ENCODE data around the gene GRIK4.
"Not testable (repeated sequence)": the region's sequence is repeated elsewhere in the genome, so short reads cannot be mapped to it uniquely, and the experiment has no call there.

Gene GRIK4

DNA sequence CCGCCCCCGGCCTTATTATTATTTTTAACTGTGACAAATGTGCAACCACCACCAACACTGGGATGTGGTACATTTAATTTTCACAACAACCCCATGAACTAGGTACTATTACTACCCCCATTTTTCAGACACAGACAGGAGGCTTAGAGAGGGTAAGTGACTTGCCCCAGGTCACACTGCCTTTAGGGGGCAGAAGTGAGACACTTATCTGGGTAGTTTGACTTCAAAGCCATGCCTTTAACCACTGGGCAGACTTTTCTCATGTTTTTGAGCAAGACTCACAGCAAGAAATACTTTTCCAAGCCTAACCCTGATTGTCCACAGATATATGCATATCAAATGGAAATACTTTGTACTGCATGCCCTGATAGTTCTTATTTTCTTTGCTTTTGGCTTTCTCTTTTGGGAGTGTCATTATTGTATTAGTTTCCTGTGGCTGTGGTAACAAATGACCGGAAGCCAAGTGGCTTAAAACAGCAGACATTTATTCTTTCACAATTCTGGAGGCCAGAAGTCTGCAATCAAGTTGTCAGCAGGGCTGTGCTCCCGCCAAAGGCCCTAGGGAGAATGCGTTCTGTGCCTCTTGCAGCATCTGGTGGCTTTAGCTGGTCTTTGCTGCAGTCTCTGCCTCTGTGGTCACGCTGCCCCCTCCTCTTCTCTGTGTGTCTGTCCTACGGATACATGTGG is 110.8 kb downstream of the GRIK4 start:
- peaks cover 25% of the 10 kb centered on the region; the same call in 1 of the 2 replicates for H3K9me3 ChIP-seq (ENCODE audit: insufficient read depth, low read length)
- no peaks in the 10 kb centered on the region for H3K27me3 ChIP-seq (ENCODE audit: insufficient read depth, insufficient read length)
- no peak overlapping the region for H3K4me3 ChIP-seq (ENCODE audit: insufficient read length, low read depth)
- no peak overlapping the region for H3K9ac ChIP-seq (ENCODE audit: insufficient read length, low read depth)
- no peak for DNase-seq (ENCODE audit: low read depth, low spot score)
- no peaks in the 10 kb centered on the region for H3K36me3 ChIP-seq (ENCODE audit: insufficient read depth, insufficient read length, low read length)
- peaks cover under 1% of the 10 kb centered on the region for H3K4me1 ChIP-seq (ENCODE audit: insufficient read depth, insufficient read length)
- TF ChIP-seq YY1 (IDR thresholded peaks at IDR 0.05; ENCODE audit: insufficient read depth, insufficient read length) (no peak), SUZ12 (IDR thresholded peaks at IDR 0.05; ENCODE audit: extremely low read depth, insufficient read depth, insufficient read length) (no peak), ZNF274 (IDR thresholded peaks at IDR 0.05; ENCODE audit: low read depth, low read length) (no peak)

DNA sequence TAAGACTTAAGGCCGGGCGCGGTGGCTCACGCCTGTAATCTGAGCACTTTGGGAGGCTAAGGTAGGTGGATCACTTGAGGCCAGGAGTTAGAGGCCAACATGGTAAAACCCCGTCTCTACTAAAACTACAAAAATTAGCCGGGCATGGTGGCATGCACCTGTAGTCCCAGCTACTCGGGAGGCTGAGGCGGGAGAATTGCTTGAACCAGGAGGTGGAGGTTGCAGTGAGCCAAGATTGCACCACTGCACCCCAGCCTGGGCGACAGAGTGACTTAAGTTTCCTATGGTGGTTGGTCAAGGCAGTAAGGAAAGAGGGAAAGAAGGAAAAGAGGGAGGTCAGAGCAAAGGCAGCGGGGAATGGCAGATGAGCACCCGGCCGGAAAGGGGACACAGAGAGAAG is 113.4 kb downstream of the GRIK4 start:
- H3K9me3 ChIP-seq (ENCODE audit: insufficient read depth, low read length); DNase-seq (ENCODE audit: low read depth, low spot score); H3K27me3 ChIP-seq (ENCODE audit: insufficient read depth, insufficient read length); H3K4me3 ChIP-seq (ENCODE audit: insufficient read length, low read depth); H3K9ac ChIP-seq (ENCODE audit: insufficient read length, low read depth); H3K36me3 ChIP-seq (ENCODE audit: insufficient read depth, insufficient read length, low read length); H3K4me1 ChIP-seq (ENCODE audit: insufficient read depth, insufficient read length): not testable (repeated sequence)

DNA sequence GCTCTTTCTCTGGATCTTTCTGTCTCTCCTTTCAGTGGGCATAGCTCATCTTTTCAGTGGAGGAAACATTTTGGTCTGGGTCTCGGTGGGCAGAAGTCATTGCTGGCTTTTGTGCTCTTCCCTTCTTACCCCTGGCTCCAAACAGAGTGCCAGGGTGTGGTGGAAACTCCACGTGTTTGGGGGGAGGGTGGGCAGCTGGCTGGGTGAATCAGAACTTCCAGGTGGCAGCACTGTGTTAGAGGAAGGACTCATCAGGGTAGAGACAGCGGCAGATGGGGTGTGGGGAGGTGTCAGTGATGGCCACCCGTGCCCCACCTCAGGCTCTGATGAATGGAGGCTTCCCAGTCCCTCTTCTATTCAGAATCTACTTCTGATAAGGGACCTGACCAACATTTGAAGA is 114.0 kb downstream of the GRIK4 start:
- H3K9ac ChIP-seq (ENCODE audit: insufficient read length, low read depth) = no peak overlapping the region

DNA sequence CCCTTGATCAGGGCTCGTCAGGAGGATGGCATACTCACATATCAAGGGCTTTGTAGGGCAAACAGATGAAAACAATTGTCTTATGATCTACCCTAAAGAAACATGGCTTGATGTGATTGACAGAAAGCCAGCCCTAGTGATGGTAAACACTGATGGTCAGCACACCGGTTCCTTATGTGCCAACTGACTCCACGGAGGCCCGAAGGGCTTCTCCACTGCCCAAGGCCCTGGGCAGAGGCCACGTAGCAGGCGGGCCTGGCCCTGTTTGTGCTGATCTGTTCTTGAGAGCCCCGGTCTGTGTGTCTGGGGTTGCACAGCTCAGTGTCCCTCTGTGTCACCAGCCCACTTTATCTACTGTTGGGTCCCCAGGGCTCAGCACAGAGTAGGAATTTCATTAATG is 115.2 kb downstream of the GRIK4 start:
- H3K9ac ChIP-seq (ENCODE audit: insufficient read length, low read depth) = no peak overlapping the region
- DNase-seq (ENCODE audit: low read depth, low spot score) = no peak
- H3K9me3 ChIP-seq (ENCODE audit: insufficient read depth, low read length) = no peaks in the 10 kb centered on the region; the same call in 1 of the 2 replicates
- H3K27me3 ChIP-seq (ENCODE audit: insufficient read depth, insufficient read length) = no peaks in the 10 kb centered on the region
- TF ChIP-seq SUZ12 (IDR thresholded peaks at IDR 0.05; ENCODE audit: extremely low read depth, insufficient read depth, insufficient read length) = no peak
- TF ChIP-seq YY1 (IDR thresholded peaks at IDR 0.05; ENCODE audit: insufficient read depth, insufficient read length) = no peak
- TF ChIP-seq ZNF274 (IDR thresholded peaks at IDR 0.05; ENCODE audit: low read depth, low read length) = no peak
- no peak overlapping the region for H3K4me3 ChIP-seq (ENCODE audit: insufficient read length, low read depth)
- H3K4me1 ChIP-seq (ENCODE audit: insufficient read depth, insufficient read length) = peaks cover 7% of the 10 kb centered on the region
- H3K36me3 ChIP-seq (ENCODE audit: insufficient read depth, insufficient read length, low read length) = no peaks in the 10 kb centered on the region

More for the DNA sequence above, 114.0 kb downstream of the GRIK4 start:
- H3K4me1 ChIP-seq (ENCODE audit: insufficient read depth, insufficient read length) = peaks cover 3% of the 10 kb centered on the region
- H3K27me3 ChIP-seq (ENCODE audit: insufficient read depth, insufficient read length) = no peaks in the 10 kb centered on the region
- H3K9me3 ChIP-seq (ENCODE audit: insufficient read depth, low read length) = no peaks in the 10 kb centered on the region; the same call in 1 of the 2 replicates
- TF ChIP-seq YY1 (IDR thresholded peaks at IDR 0.05; ENCODE audit: insufficient read depth, insufficient read length) = no peak
- TF ChIP-seq ZNF274 (IDR thresholded peaks at IDR 0.05; ENCODE audit: low read depth, low read length) = no peak
- no peak for TF ChIP-seq SUZ12 (IDR thresholded peaks at IDR 0.05; ENCODE audit: extremely low read depth, insufficient read depth, insufficient read length)
- H3K4me3 ChIP-seq (ENCODE audit: insufficient read length, low read depth) = no peak overlapping the region
- no peak for DNase-seq (ENCODE audit: low read depth, low spot score)
- no peaks in the 10 kb centered on the region for H3K36me3 ChIP-seq (ENCODE audit: insufficient read depth, insufficient read length, low read length)

GRCh38 chr11:120627327-120628163 is 116.0 kb downstream of the GRIK4 start:
- TF ChIP-seq SUZ12 (IDR thresholded peaks at IDR 0.05; ENCODE audit: extremely low read depth, insufficient read depth, insufficient read length) = no peak
- no peak for TF ChIP-seq ZNF274 (IDR thresholded peaks at IDR 0.05; ENCODE audit: low read depth, low read length)
- no peak for TF ChIP-seq YY1 (IDR thresholded peaks at IDR 0.05; ENCODE audit: insufficient read depth, insufficient read length)
- DNase-seq (ENCODE audit: low read depth, low spot score) = no peak
- Histone ChIP-seq H3K9me3 (ENCODE audit: insufficient read depth, low read length) (no peaks in the 10 kb centered on the region; the same call in 1 of the 2 replicates), H3K27me3 (ENCODE audit: insufficient read depth, insufficient read length) (no peaks in the 10 kb centered on the region), H3K4me1 (ENCODE audit: insufficient read depth, insufficient read length) (peaks cover 7% of the 10 kb centered on the region), H3K36me3 (ENCODE audit: insufficient read depth, insufficient read length, low read length) (no peaks in the 10 kb centered on the region), H3K9ac (ENCODE audit: insufficient read length, low read depth) (no peak overlapping the region), H3K4me3 (ENCODE audit: insufficient read length, low read depth) (no peak overlapping the region)

- Histone ChIP-seq H3K4me3 (ENCODE audit: insufficient read length, low read depth) (no peak overlapping the region), H3K4me1 (ENCODE audit: insufficient read depth, insufficient read length) (peaks cover 10% of the 10 kb centered on the region), H3K27me3 (ENCODE audit: insufficient read depth, insufficient read length) (no peaks in the 10 kb centered on the region), H3K9me3 (ENCODE audit: insufficient read depth, low read length) (no peaks in the 10 kb centered on the region; the same call in 1 of the 2 replicates), H3K36me3 (ENCODE audit: insufficient read depth, insufficient read length, low read length) (no peaks in the 10 kb centered on the region), H3K9ac (ENCODE audit: insufficient read length, low read depth) (no peak overlapping the region)
- TF ChIP-seq SUZ12 (IDR thresholded peaks at IDR 0.05; ENCODE audit: extremely low read depth, insufficient read depth, insufficient read length) (no peak), YY1 (IDR thresholded peaks at IDR 0.05; ENCODE audit: insufficient read depth, insufficient read length) (no peak), ZNF274 (IDR thresholded peaks at IDR 0.05; ENCODE audit: low read depth, low read length) (no peak)
- no peak for DNase-seq (ENCODE audit: low read depth, low spot score)
Observed at GRCh38 chr11:120629407-120630080, 118.0 kb downstream of the GRIK4 start.

DNA sequence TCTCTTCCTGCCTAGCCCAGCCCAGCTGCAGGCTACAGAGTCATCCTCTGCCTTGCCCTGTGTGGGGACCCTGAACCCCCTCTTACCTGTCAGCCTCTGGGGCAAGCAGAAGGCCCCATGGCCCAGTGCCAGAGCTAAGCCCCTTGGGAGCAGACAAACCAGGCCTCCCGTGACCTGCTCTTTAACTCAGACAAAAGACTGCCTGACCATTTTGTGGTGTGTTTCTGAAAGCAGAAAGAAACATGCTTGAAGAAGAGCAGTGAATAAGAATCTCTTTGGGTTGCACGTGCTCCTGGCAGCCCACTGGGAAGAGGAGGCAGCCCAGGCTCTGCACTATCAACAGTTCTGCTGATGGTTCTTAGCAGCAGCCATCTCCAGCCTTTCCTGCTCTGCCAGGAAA is 118.6 kb downstream of the GRIK4 start:
- no peak for TF ChIP-seq SUZ12 (IDR thresholded peaks at IDR 0.05; ENCODE audit: extremely low read depth, insufficient read depth, insufficient read length)
- TF ChIP-seq YY1 (IDR thresholded peaks at IDR 0.05; ENCODE audit: insufficient read depth, insufficient read length) = no peak
- no peak for TF ChIP-seq ZNF274 (IDR thresholded peaks at IDR 0.05; ENCODE audit: low read depth, low read length)
- no peak for DNase-seq (ENCODE audit: low read depth, low spot score)
- Histone ChIP-seq H3K9ac (ENCODE audit: insufficient read length, low read depth) (no peak overlapping the region), H3K4me1 (ENCODE audit: insufficient read depth, insufficient read length) (peaks cover 12% of the 10 kb centered on the region), H3K4me3 (ENCODE audit: insufficient read length, low read depth) (no peak overlapping the region), H3K9me3 (ENCODE audit: insufficient read depth, low read length) (no peaks in the 10 kb centered on the region; the same call in 1 of the 2 replicates), H3K36me3 (ENCODE audit: insufficient read depth, insufficient read length, low read length) (no peaks in the 10 kb centered on the region), H3K27me3 (ENCODE audit: insufficient read depth, insufficient read length) (no peaks in the 10 kb centered on the region)

Data from NT2/D1 (cell line).